Measurements from ENCODE around the gene BPIFA1. TPM values are rescaled to one million over a fixed set of nuclear protein-coding genes. Genes with fewer than 3 reads are reported as not detected.

BPIFA1 gene
- total and polyA plus RNA-seq, 2 of the 8 experiments (the other 6 are each of a cell fraction or from before 2014, with no cell fraction given): not detected

DNA sequence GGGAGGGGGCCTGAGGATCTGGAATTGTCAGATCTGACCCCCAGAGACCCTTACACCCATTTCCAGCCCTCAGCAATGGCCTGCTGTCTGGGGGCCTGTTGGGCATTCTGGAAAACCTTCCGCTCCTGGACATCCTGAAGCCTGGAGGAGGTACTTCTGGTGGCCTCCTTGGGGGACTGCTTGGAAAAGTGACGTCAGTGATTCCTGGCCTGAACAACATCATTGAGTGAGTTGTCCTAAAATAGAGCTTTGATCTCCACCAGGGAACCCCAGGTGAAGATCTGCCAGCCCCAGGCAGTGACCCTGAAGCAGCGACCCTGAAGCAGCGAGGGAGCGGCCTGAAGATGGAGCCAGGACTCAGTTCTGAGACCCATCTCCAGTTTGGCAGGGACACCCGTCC, 2.2 kb downstream of the BPIFA1 start (continued):
- TF ChIP-seq EP300 (IDR thresholded peaks at IDR 0.05; ENCODE audit: borderline replicate concordance in 1 of 2, low read depth in 2 of 2, low read length in 2 of 2) (no peak), RAD21 (IDR thresholded peaks at IDR 0.05 in 1 of 2, conservative IDR thresholded peaks at IDR 0.05 in 1 of 2; ENCODE audit: low read depth in 2 of 2, low read length in 2 of 2) (no peak), BCL11A (IDR thresholded peaks at IDR 0.05; ENCODE audit: low read depth in 2 of 2, low read length in 2 of 2) (no peak), HDAC6 (IDR thresholded peaks at IDR 0.05; ENCODE audit: low read depth, low read length) (no peak), SUZ12 (IDR thresholded peaks at IDR 0.05; ENCODE audit: low read length) (no peak), CEBPB (IDR thresholded peaks at IDR 0.05; ENCODE audit: low read depth, low read length) (no peak), CREB1 (IDR thresholded peaks at IDR 0.05) (no peak), BACH1 (IDR thresholded peaks at IDR 0.05; ENCODE audit: low read length) (no peak)
